ENCODE data around the gene MAP2K6.
A peak's percentile ranks its signal among the peaks of the same experiment; 100 is the strongest.

MAP2K6 gene

DNA sequence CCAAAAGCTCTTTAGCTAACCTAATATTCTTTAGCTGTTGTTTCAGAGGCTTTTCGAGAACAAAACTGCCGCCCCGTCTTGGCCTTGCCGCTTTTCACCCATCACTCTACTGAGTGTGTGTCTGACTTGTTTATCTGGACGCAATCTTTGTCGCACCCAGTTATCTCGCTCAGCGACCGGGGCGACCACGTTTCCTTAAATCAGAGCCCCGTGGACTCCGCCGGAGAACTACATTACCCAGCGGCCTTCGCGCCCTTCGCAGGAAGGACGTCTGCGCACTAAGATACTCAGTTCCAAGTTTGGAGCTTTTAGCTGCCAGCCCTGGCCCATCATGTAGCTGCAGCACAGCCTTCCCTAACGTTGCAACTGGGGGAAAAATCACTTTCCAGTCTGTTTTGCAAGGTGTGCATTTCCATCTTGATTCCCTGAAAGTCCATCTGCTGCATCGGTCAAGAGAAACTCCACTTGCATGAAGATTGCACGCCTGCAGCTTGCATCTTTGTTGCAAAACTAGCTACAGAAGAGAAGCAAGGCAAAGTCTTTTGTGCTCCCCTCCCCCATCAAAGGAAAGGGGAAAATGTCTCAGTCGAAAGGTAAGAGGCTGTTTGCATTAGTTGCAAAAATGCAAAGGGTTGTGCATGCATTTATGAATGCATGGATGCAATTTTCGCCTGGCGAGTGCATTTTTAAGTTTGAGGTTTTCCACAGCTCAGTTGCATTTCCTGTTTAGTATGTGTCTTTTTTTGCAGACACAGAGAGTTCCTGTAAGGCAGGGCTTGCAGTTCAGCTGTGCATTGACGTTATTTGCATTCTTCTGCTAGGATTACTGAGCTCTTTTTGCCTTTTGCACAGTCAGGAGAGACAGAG lies at the start of gene MAP2K6:
TSS of gene MAP2K6 (plus strand) at position 290 of the 867 bp plus-strand sequence. CDS start at position 578, 288 bp downstream.
- peak; percentile 68 for DNase-seq

DNA sequence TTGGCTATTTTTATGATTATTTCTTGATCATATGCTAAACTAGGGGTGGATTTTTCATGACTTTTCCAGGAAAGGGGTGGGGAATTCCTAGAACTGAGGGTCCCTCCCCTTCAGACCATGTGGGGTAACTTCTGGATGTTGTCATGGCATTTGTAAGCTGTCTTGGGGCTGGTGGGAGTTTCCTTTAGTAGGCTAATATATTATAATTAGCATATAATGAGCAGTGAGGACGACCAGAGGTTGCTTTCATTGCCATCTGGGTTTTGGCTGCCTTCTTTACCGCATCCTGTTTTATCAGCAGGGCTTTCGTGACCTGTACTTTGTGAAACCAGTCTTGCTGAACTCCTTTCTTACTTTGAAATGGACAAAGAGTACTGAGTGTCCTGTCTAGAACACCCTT lies 47.2 kb upstream of the MAP2K6 start:
- DNase-seq = no peak

DNA sequence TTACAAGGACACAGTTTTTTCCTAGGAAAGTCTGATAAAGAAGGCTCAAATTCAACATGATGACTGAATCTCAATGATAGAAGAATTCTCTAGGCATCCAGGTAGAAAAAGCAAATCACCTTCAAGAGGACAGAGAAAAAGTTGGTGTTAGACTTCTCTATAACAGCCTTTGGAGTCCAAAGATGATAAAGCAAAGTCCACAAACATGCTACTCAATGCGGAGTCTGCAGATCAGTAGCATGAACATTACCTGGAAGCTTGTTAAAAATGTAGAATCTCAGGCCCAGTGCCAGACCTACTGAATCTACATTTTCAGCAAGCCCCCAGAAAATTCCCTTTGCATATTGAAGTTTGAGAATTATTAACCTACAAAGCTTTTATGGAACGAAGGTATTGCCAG lies 41.4 kb upstream of the MAP2K6 start:
- DNase-seq = no peak

DNA sequence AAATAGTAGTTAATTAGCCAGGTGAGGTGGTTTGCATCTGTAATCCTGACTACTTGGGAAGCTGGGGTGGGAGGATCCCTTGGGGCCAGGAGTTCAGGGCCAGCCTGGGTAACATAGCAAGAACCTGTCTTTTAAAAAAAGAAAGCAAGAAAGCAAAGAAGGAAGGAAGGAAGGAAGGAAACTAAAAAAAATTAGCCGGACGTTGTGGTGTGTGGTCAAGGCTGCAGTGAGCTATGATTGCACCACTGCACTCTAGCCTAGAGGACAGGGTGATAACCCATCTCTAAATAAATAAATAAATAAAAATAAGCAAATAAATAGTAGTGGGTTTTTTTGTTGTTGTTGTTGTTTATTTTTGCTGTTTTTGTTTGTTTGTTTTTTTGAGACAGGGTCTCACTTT lies 39.3 kb upstream of the MAP2K6 start:
- no peak for DNase-seq

DNA sequence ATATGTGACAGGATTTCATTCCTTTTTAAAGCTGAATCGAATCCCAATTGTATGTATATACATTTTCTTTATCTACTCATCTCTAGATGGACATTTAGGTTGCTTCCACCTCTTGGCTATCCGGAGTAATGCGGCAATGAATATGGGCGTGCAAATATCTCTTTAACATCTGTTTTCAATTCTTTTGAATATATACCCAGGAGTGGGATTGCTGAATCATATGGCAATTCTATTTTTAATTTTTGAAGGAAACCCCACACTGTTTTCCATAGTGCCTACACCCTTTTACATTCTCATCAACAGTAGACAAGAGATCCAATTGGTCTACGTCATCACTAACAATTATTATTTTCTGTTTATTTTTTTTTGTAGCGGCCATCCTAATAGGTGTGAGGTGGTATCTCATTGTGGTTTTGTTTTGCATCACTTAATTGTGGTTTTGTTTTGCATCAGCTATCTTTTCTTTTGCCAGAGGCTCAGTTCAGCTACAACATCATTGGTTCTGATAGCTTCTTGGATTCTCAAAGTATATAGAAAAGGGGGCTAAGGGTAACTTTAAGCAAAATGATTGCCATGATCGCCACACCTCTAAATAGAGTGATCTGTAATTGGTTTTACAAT lies 25.6 kb upstream of the MAP2K6 start:
- DNase-seq = no peak

DNA sequence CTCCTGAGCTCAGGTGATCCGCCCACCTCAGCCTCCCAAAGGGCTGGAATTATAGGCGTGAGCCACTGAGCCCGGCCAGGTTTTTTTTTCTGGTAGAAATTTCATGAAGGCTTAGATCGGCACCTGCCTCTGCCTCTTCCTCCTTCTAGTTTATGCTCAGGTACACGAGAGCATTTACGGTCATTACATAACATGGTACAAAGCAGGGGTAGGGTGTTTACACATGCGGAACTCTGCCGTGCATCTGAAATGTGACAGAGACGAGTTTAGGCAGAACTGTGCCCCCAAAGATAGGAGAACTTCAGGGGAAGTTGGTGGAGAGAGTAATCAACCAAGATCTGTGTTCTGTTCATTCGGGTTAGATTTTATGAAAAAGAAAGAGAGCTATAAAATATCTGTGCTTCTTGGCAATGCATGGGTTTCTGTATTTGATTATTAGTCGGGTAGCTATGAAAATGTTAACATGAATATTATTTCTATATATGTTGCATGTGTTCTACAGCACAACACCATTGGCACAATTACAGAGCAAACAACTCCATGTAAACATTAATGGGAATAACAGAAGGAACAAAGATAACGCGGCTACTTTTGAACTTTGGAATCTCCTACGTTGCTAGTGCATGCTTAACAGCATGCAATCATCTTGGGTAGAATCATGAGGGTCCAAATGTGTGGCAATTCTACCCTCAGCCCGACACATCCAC lies 23.5 kb upstream of the MAP2K6 start:
- no peak for DNase-seq

DNA sequence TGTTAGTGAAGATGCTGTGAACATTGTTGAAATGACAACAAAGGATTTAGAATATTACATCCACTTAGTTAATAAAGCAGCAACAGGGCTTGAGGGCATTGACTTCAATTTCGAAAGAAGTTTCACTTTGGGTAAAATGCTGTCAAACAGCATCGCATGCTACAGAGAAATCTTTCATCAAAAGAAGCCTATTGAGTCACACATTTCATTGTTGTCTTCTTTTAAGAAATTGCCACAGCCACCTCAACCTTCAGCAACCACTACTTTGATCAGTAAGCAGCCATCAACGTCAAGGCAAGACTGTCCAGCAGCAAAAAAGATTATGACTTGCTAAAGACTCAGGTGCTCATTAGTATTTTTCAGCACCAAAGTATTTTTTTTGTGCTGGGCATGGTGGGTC lies 13.2 kb upstream of the MAP2K6 start:
- no peak for DNase-seq

DNA sequence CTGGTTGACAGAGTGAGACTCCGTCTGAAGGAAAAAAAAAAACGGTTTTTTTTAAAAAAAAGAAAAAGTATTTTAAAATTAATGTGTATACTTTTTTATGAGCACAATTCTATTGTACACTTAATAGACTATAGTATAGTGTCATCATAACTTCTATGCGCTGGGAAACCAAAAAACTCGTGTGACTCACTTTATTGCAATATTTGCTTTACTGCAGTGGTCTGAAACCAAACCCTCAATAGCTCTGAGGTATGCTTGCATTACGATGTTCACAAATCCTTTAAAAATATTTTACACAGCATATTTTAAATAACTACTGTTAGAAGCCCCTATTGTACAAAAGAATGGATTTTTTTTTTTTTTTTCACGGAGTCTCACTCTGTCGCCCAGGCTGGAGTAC lies 12.4 kb upstream of the MAP2K6 start:
- DNase-seq = no peak

DNA sequence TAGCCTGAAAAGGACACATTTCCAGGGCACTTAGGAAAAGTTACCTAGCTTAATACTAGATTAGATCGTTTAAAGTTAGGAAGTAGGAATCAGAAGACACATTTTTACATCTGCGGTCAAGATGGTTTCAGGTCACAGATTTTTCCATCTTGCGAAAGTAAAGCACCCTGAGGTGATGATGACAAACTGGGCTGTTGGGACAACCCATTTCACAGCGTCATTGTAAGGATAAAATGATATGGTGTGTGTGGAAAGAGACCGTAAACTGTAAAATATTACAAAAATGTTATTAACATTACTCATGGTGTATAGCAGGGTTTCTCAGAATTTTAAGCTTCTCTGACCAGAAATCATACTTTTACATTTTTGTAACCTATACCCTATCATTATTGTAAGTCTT lies 10.1 kb upstream of the MAP2K6 start:
- DNase-seq = no peak

DNA sequence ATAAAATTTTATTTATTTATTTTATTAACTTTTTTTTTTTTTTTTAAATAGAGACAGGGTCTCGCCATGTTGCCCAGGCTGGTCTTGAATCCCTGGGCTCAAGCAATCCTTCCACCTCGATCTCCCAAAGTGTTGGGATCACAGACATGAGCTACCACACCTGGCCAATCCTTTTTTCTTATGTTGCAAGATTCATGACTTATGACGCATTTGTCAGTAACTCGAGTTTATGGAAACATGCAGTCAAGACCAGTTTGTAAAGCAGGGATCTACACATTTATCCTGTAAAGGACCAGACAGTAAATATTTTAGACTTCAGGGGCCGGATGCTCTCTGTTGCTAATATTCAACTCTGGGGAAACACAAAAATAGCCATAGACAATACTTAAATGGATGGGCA lies 9.4 kb upstream of the MAP2K6 start:
- DNase-seq = no peak

DNA sequence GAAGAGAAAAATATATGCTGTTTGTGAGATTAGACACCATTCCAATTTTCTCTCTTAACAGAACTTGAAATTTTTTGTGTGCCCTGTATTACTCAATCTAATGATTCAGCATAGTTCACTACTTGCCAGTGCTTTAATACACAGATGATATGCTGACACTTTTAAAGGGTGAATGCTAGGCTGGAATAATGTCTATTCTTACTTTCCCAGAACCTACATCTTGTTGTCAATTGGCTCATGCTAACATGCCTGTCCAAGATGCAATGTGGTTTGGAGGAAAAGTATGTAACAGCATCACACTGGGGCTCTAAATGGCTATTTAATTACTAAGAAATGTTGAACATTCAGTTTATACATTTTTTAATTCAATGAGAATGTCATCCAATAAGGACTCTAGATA lies 7.6 kb upstream of the MAP2K6 start:
- DNase-seq = peak; percentile 8

DNA sequence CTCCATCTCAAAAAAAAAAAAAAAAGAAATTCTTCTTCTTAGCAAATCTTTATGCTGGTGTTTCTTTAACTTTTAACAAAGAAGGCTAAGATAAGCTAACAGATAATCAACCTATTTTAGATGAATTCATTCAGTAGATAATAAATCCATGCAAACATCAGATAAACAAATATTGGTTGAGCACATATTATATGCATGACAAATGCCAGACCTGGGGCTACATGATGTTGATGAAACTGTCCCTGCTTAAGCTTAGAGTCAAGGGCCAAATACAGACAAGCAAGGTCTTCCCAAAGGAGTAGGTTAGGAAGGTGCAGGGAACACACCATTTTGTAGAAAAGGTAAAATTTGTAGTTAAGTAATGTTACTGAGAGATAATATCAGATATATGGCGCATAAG lies 6.7 kb upstream of the MAP2K6 start:
- DNase-seq = no peak

DNA sequence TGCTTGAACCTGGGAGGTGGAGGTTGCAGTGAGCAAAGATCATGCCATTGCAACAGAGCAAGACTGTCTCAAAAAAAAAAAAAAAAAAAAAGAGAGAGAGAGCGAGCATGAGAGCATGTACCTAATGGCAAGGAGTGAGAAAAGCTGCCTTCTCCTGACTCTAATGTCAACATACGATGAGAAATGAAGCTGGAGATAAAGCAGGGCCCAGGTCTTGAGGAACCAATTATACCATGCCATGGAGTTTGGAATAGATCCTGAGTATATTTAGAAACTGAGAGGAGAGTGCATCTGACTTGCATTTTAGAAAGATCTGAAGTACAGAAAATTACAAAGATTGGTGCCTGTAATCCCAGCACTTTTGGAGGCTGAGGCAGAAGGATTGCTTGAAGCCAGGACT lies 3.8 kb upstream of the MAP2K6 start:
- DNase-seq = no peak

DNA sequence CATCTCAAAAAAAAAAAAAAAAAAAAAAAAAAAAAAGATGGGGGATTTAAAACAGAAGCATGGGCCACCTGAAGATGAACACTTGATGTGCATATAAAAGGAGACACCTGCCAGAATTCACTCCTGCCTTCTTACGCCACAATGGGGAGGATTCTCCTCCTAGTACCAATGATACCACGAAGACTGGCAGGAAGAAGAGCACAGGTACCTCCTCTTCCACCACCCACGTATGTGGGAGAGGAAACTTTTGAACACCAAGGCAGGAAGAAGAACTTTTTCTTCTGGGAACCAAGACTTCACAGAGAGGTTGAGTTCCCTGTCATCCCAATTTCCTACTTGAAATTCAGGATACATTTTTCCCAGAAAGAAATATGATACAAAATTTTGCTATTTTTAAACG lies 2.7 kb upstream of the MAP2K6 start:
- DNase-seq = no peak

DNA sequence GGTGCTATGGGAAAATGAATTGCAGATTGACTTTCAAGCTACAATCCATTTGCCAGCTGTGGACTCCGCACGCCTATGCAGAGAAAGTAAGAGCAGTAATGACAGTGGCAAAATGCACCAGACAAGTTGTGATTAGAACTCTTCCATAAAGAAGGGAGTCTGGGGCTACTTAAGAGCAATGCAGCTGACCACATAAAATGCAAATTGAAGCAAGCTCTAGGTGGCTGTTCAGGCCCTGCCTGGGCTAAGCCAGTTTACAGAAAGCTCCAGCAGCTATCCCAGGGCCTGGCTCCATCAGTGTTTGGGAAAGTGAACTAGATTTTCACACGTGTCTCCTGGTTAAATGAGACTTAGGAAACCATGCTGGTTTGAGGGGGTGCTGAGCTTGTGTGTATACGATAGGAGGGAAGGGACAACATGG lies 2.2 kb upstream of the MAP2K6 start:
- no peak for DNase-seq

DNA sequence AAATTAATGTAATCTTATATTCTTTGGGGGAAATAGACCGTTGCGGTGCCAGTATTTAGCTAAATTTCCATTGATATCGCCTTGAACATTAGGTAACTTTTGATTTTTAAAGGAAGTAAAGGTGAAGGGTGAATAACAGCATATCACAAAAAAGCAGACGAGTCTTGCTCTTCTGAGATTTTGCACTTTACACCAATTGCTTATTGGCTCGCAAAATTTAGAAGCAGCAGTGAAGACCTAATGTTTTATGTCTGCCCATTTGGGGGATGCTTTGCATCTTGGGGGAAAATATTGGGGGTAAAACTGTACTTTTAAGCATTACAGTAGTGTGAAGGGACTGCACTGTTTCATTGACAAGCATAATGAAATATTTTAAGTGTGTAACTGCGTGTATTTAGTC lies 934 bp downstream of the MAP2K6 start:
- no peak for DNase-seq

DNA sequence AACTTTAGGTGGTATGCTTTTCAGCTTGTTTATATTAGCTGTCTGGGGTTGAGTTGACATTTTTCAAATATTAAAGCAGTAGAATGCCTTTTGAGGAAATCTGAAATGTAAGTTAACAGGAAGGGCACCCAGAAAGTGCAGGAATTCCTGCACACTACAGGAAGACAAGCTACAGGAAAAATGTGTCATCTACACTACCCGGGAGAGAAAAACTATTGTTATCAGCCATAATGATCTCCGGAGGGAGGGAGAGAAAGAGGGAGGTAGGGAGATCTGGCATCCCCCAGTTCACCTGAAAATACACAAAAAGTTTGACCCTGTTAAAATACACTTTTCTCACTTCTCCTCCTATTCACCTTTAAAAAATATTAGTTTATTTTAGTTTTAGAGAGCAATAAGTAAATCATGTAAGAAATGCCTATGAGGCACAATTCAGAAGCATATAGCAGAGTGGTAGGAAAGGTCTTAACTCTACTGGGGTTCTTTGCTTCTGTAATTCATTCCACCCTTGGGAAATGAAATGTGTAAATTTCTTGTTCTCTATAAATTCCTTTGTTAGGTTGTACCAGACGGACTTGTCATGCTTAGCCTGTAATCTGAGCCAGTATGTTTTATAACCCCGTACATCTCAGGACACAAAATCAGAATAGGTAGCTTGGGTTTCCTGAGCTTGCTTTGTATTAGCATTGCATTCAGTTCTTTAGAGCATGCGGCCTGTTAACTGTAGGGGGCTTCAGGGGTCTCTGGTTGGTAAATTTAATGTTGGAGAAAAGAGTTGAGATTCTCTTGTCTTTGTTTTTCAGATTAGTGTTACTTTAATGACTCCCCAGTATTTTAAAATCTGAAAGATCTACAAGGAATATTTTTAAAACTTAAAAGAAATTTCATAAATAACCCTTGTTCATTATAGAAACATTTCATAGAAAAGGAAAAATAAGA lies 3.3 kb downstream of the MAP2K6 start:
- no peak for DNase-seq

DNA sequence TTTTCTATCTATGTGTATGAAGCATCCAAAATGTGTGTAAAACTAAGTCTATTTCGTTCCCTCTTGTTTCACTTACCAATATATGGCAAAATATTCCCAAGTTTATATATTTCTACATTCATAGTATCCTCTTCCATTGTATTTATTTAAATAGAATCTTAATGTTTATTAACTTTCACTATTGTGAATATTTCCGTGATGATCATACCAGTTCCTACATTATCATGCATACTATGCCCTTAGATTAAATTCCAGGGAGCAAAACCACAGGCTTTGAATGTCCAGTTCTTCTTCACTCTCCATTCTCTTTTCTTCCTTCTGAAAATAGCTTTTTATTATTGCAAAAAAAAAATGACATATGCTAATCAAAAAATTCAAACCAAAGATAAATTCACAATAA lies 4.0 kb downstream of the MAP2K6 start:
- DNase-seq = no peak

DNA sequence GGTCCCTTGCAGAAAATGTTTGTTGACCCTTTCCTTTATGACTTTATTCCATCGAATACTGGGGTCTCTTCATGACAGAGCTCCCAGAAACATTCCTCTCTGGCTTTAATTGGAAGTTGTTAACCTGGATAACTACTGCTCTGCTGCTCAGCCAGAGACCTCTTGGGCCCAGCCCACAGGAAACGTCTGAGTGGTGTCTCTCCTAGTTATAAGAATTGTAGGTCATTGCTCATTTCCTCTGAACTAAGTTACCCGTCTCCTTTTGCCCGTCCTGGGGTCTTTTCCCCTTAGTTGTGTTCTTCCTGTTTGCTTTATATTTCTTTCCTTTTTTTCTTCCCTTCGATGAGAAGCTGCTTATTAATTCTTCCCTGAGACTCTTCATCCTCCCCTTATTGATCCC lies 9.0 kb downstream of the MAP2K6 start:
- no peak for DNase-seq

DNA sequence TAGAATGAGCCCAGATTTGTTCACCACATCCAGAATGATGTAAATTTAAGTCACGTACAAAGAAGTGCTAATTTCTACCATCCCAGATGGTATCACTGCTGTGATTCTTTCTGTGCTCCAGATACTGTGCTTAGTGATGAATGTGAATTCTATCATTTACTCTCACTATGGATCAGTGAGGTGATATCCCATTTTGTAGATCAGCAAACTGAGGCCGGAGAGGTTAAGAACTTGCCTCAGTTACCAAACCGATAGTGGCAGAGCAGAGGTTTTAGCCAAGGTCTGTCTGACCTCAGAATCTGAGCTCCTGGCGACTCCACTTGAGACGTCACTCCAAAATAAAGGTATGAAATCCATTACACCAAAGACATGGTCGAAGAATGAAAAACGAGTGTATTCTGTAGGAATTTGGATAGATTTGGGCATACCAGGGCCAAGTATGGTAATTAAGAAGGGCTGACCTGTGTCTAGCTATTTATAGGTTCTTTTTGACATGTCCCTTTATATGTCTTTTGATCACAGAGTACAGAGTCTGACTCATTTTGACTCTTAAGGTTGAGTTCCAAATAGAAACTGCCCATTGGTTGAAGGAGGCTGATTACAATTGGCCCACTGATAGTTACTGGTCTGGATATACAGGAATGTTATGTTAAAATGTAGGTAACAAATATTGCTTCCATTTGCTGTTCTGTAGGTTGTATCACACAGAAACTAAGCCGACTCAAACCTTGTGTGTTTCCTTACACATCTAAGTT lies 10.0 kb downstream of the MAP2K6 start:
- no peak for DNase-seq

DNA sequence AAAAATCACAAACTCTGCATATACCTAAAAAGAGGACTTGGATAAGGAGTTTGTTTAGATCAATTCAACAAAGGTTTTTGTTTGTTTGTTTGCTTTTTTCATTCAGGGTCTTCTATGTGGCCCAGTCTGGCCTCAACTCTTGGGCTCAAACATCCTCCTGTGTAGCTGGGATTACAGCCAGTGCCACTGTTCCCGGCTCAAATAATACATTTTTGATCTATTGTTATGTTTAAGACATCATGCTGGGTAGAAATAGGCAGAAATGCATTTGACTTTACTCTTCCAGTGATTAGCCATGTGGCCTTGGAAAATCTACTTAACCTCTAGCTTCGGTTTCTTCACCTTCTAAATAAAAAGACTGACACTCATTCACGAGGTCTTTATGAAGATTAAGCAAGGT lies 11.5 kb downstream of the MAP2K6 start:
- DNase-seq = no peak
